Purkinje cell (primary cell): Measurements from ENCODE around the gene ASCC3. TPM values are rescaled to one million over a fixed set of nuclear protein-coding genes. Genes with fewer than 3 reads are reported as not detected.

ENCODE experiments used
- polyA plus RNA-seq: library from polyadenylated mRNA; unstranded; fragments of >200 nt; fragmentation: Nextera tagmentation; gene quantifications from 2 replicates; pipeline ENCODE4 v1.2.1, GENCODE V29; 2014

ASCC3 gene, protein sequence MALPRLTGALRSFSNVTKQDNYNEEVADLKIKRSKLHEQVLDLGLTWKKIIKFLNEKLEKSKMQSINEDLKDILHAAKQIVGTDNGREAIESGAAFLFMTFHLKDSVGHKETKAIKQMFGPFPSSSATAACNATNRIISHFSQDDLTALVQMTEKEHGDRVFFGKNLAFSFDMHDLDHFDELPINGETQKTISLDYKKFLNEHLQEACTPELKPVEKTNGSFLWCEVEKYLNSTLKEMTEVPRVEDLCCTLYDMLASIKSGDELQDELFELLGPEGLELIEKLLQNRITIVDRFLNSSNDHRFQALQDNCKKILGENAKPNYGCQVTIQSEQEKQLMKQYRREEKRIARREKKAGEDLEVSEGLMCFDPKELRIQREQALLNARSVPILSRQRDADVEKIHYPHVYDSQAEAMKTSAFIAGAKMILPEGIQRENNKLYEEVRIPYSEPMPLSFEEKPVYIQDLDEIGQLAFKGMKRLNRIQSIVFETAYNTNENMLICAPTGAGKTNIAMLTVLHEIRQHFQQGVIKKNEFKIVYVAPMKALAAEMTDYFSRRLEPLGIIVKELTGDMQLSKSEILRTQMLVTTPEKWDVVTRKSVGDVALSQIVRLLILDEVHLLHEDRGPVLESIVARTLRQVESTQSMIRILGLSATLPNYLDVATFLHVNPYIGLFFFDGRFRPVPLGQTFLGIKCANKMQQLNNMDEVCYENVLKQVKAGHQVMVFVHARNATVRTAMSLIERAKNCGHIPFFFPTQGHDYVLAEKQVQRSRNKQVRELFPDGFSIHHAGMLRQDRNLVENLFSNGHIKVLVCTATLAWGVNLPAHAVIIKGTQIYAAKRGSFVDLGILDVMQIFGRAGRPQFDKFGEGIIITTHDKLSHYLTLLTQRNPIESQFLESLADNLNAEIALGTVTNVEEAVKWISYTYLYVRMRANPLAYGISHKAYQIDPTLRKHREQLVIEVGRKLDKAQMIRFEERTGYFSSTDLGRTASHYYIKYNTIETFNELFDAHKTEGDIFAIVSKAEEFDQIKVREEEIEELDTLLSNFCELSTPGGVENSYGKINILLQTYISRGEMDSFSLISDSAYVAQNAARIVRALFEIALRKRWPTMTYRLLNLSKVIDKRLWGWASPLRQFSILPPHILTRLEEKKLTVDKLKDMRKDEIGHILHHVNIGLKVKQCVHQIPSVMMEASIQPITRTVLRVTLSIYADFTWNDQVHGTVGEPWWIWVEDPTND (N-terminal part only)
- polyA plus RNA-seq = 10.2 and 12.2 TPM in 2 replicates

DNA sequence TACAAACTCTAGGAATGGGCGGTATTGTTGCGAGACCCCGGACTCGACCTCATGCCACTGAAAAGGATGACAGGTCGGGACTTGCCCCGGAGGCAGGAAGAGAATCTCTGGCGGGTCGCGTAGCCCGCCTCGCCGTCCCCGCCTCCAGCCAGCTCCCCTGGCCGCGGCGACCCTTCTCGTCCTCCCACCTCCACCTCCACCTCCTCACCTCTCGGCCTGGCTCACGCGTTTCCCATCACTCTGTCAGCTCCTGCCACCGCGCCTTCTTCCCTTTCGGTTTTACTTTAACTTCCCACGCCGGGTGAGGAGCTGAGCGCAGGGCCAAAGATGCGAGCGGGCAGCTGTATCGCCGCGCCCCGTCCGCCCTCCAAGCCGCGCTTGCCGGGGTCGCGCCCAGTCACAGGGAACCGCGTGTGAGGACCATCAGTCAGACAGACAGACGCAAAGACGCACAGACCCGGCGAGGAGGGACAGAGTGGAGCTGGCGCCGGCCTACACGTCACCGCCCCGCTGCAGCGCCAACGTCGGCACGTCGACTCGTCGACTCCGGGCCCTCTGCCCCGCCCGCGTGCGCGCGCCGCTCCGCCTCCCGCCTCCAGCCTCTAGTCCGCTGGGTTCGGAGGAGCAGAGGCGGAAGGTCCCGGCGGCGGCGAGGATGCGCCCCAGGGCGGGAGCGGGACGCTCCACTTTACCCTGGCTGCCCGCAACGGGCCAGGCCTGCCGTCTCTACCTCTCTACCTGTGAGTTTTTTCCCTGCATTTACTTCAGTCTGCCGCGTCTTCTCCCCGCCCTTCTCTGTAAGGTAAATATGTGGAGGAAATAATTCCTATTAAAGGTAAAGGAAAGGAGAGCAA is at the start of gene ASCC3:
Gene ASCC3 (minus strand): TSS at position 477 of the 854 bp plus-strand sequence. CDS start 13,332 bp downstream, outside the sequence.

DNA sequence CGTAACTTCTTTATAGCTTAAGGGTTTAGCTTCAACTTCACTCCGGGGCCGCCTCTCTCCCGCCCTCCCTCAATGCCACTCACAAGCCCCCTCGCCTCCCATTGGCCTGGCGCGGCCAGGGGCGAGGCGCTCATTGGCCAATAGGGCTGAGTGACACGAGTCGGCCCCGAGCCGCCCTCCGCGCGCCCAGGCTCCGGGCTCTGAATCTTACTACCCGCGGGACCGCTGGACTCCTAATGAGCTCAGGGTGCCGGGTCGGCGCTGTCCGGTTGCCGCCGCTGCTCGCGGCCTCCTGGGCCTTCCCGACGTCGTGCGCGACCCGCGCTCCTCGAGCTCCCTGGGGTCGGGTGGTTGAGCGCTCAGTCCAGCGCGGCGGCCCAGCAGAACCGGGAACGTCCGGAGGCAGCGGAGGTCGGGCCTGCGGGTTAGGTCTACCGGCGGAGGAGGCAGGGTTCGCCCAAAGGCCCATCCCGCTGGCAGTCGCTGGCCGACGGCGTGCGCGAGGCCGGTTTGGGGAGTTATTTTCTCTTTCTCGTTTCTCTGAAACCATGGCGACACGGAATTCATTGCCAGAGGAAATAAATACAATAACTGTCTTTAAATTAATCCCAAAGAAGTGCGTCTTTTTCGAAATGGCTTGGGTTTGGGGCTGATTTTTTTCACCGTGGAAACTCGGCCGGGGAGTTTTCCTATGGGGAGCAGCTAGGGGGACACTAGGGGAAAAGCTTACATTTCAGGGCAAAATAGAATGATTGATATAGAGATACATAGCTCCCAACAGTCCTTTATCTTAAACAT is 416.0 kb downstream of the ASCC3 start, which contains the start of gene SIM1:
Gene SIM1 (minus strand): TSS at position 19 of the 798 bp plus-strand sequence. CDS start 1,453 bp downstream, outside the sequence.

